MM.1S (cell line): ENCODE measurements around the gene TMEM186.

Experiments used
- DNase-seq: peaks from one replicate; pipeline ENCODE4 v3.0.0-alpha.2; 2015
- H2AFZ ChIP-seq: fragments of 300-600 bp; sonication (generic); 2 replicates; pipeline ENCODE4 v1.6.0; 2016; ENCODE audit warnings: antibody characterized with exemption, low read length
- H3F3A ChIP-seq: fragments of 300-600 bp; sonication (generic); 2 replicates; pipeline ENCODE4 v1.6.1; 2016; ENCODE audit warnings: mild to moderate bottlenecking, antibody characterized with exemption, low read length, moderate library complexity, mixed read lengths; ENCODE audit not compliant: insufficient read depth
- H3K27ac ChIP-seq: fragments of 300-600 bp; sonication (generic); 2 replicates; pipeline ENCODE4 v1.5.1; 2016; ENCODE audit warnings: mild to moderate bottlenecking, low read length
- H3K27me3 ChIP-seq: fragments of 300-600 bp; sonication (generic); replicated peaks from 2 replicates; pipeline ENCODE4 v1.6.0; 2016; ENCODE audit warnings: low read length; ENCODE audit not compliant: insufficient read depth
- H3K36me3 ChIP-seq: fragments of 300-600 bp; sonication (generic); replicated peaks from 2 replicates; pipeline ENCODE4 v1.6.1; 2016; ENCODE audit warnings: mild to moderate bottlenecking, low read length, mixed read lengths; ENCODE audit not compliant: insufficient read depth
- H3K4me1 ChIP-seq: fragments of 300-600 bp; sonication (generic); 2 replicates; pipeline ENCODE4 v1.6.1; 2016; ENCODE audit warnings: low read length, mixed read lengths
- H3K4me2 ChIP-seq: fragments of 300-600 bp; sonication (generic); 2 replicates; pipeline ENCODE4 v1.6.0; 2016; ENCODE audit warnings: low read depth, low read length
- H3K4me3 ChIP-seq: fragments of 300-600 bp; sonication (generic); 2 replicates; pipeline ENCODE4 v1.5.1; 2016; ENCODE audit warnings: low read length, mixed read lengths
- H3K79me2 ChIP-seq: fragments of 300-600 bp; sonication (generic); 2 replicates; pipeline ENCODE4 v1.6.1; 2016; ENCODE audit warnings: mixed run types, low read length, mixed read lengths
- H3K9ac ChIP-seq: fragments of 300-600 bp; sonication (generic); 2 replicates; pipeline ENCODE4 v1.6.1; 2016; ENCODE audit warnings: low read length, mixed read lengths
- H3K9me2 ChIP-seq: fragments of 300-600 bp; sonication (generic); replicated peaks from 2 replicates; pipeline ENCODE4 v1.6.1; 2016; ENCODE audit warnings: mild to moderate bottlenecking, low read length, mixed read lengths; ENCODE audit not compliant: insufficient read depth
- H3K9me3 ChIP-seq: fragments of 300-600 bp; sonication (generic); replicated peaks from 2 replicates; pipeline ENCODE4 v1.6.1; 2016; ENCODE audit warnings: mild to moderate bottlenecking, low read length, mixed read lengths; ENCODE audit not compliant: insufficient read depth
- H4K20me1 ChIP-seq: fragments of 300-600 bp; sonication (generic); 2 replicates; pipeline ENCODE4 v1.6.1; 2016; ENCODE audit warnings: mild to moderate bottlenecking, low read length, moderate library complexity, mixed read lengths; ENCODE audit not compliant: insufficient read depth
- CTCF ChIP-seq: fragments of 300-600 bp; sonication (generic); IDR thresholded peaks from 2 replicates; pipeline ENCODE4 v1.5.1; 2016; ENCODE audit warnings: antibody characterized with exemption, low read length, mixed read lengths
- EZH2 ChIP-seq: fragments of 300-600 bp; sonication (generic); optimal IDR thresholded peaks from 2 replicates; pipeline ENCODE3; 2017; ENCODE audit warnings: low read depth, mild to moderate bottlenecking, antibody characterized with exemption, low read length, mixed read lengths
- EZH2phosphoT487 ChIP-seq: fragments of 300-600 bp; sonication (generic); IDR thresholded peaks from 2 replicates; pipeline ENCODE4 v1.6.1; 2018; ENCODE audit warnings: antibody characterized with exemption, low read length

Gene TMEM186

GRCh38 chr16:8781797-8782196 is 15.6 kb downstream of the TMEM186 start:
- Histone ChIP-seq H4K20me1 (no peaks in the 10 kb centered on the region), H3K36me3 (no peaks in the 10 kb centered on the region), H3K9me2 (no peaks in the 10 kb centered on the region), H3K4me2 (no peak overlapping the region), H3K27ac (no peak overlapping the region), H3K4me3 (no peak overlapping the region), H3K4me1 (no peaks in the 10 kb centered on the region), H3K9ac (no peak overlapping the region), H3F3A (no peaks in the 10 kb centered on the region), H3K79me2 (no peaks in the 10 kb centered on the region), H2AFZ (no peak overlapping the region), H3K9me3 (no peaks in the 10 kb centered on the region), H3K27me3 (no peaks in the 10 kb centered on the region)
- TF ChIP-seq EZH2phosphoT487 (no peak), CTCF (no peak), EZH2 (no peak)
- no peak for DNase-seq

GRCh38 chr16:8777217-8777616 is 20.2 kb downstream of the TMEM186 start:
- Histone ChIP-seq H2AFZ (no peak overlapping the region), H3K4me2 (no peak overlapping the region)
- no peak for TF ChIP-seq EZH2
- no peak for TF ChIP-seq CTCF
- no peak for TF ChIP-seq EZH2phosphoT487

GRCh38 chr16:8776129-8776584 is 21.3 kb downstream of the TMEM186 start:
- no peak overlapping the region for H3K27ac ChIP-seq
- no peaks in the 10 kb centered on the region for H4K20me1 ChIP-seq
- no peaks in the 10 kb centered on the region for H3K79me2 ChIP-seq
- H2AFZ ChIP-seq, result no peak overlapping the region
- no peaks in the 10 kb centered on the region for H3K4me1 ChIP-seq
- H3K9ac ChIP-seq, result no peak overlapping the region
- H3F3A ChIP-seq, result no peaks in the 10 kb centered on the region
- no peak overlapping the region for H3K4me2 ChIP-seq
- H3K9me2 ChIP-seq, result no peaks in the 10 kb centered on the region
- no peak for DNase-seq
- H3K27me3 ChIP-seq, result no peaks in the 10 kb centered on the region
- TF ChIP-seq CTCF (no peak), EZH2 (no peak), EZH2phosphoT487 (no peak)
- H3K36me3 ChIP-seq, result no peaks in the 10 kb centered on the region
- H3K9me3 ChIP-seq, result no peaks in the 10 kb centered on the region
- no peak overlapping the region for H3K4me3 ChIP-seq

More at GRCh38 chr16:8777217-8777616, 20.2 kb downstream of the TMEM186 start:
- no peaks in the 10 kb centered on the region for H4K20me1 ChIP-seq
- no peaks in the 10 kb centered on the region for H3K4me1 ChIP-seq
- H3K9me2 ChIP-seq, result no peaks in the 10 kb centered on the region
- no peaks in the 10 kb centered on the region for H3K79me2 ChIP-seq
- H3K9me3 ChIP-seq, result no peaks in the 10 kb centered on the region
- no peaks in the 10 kb centered on the region for H3K27me3 ChIP-seq
- H3F3A ChIP-seq, result no peaks in the 10 kb centered on the region
- H3K4me3 ChIP-seq, result no peak overlapping the region
- no peak for DNase-seq
- H3K36me3 ChIP-seq, result no peaks in the 10 kb centered on the region
- no peak overlapping the region for H3K27ac ChIP-seq
- no peak overlapping the region for H3K9ac ChIP-seq
